Measurements from ENCODE around the gene COPS2.
"Not testable (repeated sequence)": the region's sequence is repeated elsewhere in the genome, so short reads cannot be mapped to it uniquely, and the experiment has no call there.

COPS2 gene

DNA sequence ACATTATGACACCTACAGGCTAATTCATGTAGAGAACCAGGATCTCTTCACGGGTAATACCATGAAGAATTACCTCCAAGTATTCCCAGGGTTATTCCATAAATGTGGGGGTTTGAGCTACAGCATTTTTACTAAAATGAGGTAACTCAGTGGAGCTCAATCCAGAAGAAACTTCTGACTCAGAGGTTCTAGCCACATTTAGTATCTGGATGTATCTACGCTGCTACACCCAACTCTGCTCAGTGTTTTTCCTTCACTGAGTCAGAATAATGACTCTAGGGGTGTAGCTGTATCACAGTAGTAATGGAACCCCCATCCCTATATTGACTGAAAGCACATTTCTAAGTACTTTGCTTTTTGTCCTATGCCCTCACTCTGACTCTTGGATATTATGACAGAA, 52.4 kb downstream of the COPS2 start:
- no peak for DNase-seq (ENCODE audit: low spot score)

DNA sequence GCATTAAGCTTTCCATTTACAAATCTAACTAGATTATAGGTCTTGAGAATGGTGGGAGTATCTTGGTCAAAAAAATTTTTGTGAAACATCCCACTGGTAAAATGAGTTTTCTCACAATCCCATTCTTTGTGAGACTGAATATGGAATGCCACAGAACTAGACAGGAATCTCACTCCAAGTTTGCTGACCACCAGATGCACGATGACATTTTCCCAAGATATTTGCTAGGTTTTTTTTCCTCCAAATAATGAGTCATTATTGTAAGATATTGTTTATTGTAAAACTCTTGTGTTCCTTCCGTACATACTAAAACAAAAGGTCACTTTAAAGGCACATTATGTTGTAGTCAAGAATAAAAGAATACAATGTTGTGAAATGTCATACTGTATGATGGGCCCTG, 53.9 kb downstream of the COPS2 start:
- no peak for DNase-seq (ENCODE audit: low spot score)

DNA sequence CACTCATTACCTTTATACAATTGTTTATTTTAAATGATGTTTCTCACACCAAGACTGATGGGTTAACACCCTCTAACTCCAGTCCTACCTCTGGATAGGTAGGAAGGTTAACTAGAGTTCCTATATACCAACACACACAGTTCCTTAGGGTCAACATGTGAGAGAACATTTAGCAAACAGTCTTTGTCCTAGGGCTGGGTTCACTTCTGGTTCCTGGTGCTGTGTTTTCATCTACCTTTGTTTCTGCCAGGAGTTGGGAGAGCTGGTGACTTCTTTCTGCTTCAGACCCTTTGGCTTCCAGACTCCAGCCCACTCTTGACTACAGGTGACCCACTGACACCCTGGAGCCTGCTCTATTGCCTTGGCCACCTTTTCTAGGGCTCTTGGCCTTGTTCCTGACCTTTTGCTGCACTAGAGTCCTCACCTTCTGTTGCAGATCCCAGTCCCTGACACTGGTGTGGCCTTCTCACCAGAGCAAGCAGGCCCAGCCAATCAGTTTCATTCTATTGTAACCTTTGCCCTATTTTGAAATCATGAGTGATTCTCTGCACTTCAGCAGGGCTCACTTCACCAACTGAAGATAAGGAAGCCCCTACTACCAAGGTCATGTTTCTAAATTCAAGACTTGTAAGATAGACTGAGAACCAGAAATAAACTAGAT, 59.2 kb downstream of the COPS2 start:
- no peak for DNase-seq (ENCODE audit: low spot score)

DNA sequence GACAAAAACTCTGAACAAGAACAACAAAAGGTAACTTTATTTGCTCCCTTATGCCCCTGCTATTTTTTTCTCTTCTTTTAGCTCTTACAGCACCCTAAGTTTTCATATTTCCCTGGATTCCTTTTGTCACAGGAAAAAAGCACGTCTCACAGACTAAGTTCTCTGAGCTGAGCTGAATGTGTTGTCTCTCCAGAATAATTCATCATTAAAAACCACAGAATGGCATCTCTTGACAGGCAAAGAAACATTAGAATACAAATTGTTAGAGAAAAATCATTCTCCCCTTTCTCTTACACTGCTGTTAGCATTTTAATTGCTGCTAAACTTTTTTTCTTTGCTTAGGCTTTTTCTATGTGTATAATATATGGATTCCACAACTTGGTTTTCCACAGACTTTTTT, 60.5 kb downstream of the COPS2 start:
- DNase-seq (ENCODE audit: low spot score) = no peak

DNA sequence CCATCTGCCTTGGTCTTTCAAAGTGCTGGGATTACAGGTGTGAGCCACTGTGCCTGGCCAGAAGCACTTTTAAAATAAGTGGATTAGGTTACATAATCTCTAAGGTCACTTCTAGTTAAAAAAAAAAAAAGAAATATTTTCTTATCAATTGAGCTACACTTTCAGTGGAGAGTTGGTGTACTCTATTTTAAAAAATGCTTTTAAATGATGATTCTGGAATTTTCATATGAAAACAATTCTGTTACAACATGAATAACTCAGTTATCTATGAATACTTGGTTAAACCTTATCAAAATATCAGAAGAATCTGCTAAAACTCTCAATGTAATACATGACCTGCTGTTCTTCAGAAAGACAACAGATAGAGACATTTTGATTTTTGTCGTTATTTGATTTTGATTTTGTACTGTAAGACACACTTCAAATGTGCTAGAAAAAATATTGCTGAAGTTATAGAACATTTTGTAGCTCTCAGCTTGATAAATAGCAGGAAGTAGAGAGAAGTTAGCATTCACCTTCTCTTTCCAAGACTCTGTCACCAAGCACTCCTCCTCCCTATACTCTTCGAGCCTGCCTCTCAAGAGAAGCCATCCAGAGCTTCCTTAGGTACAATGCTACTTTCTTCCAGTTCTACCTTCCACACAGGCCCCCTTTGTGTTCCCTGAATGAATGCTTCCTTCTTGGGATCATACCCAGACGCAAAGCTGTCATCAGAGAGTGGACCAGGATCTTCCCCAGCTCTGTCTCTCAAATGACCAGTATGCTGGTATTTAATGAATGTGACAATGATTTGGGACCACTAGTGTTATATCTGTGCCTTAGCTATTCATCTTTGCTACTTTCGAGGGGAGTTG, 61.9 kb downstream of the COPS2 start:
- no peak for DNase-seq (ENCODE audit: low spot score)

DNA sequence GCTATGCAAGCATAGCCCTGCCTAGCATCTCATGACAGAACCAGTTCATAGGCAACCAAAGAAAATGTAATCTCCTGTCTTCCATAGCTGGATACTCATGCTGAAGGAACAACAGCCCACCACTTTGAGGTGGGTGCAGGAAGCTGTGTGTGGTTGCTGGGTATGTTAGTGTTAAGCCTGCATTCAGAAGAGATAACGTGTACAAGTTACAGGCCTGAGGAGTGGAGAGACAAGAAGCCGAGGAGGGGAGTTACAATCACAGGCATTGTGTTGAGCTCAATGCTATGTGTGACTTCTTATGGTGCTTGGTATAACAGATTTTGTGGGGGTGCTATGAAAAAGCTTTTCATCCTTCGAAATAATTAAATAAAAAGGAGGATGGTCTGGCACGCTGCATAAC, 66.4 kb downstream of the COPS2 start:
- DNase-seq (ENCODE audit: low spot score) = no peak

DNA sequence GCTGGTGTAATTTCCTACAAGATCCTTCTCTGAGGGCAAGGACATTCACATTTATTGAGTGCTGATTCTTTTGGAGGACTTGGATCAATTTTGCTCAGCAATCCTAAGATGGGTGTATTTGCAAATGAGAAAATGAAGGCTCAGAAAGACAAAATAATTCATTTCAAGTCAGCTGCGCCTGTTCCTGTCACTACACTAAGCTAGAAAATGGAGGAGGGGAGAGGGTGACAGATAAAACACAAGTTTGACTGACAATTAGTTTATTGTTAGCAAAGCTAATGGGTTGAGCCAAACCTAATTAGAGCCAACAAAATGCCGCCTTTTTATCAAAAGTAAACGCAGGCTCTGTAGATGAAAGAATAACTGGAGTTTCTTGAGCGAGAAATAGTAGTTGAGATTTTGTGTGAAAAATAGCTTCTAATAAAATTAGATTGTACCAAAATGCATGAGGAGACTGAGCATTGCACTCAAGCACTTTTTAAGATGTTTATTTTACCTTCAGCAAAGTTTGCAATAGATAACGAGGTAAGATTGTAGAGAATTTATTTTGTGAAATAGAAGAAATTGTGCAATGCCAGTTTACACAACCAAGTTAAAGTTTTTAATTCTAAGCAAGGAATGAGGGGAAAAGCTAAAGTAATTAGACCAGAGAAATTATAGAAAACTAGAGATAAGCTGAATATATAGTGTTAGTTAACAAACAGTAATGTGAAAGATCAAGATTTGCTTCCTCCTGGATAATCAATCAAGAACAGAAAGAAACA, 69.5 kb downstream of the COPS2 start:
- DNase-seq (ENCODE audit: low spot score) = no peak

DNA sequence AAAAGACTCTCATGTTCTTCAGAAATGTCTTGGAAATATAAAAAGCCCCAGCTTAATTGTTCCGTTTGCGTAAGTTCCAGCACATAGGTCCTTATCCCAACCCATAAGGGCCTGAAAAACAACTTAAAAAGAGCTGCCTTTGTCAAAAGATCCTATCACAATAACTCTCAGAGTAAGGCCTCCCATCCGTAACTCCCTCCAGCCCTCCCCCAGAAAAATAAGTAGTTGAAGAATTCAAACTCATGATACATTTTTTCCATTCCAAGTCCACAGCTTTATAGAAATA, 71.2 kb downstream of the COPS2 start:
- DNase-seq (ENCODE audit: low spot score) = no peak

DNA sequence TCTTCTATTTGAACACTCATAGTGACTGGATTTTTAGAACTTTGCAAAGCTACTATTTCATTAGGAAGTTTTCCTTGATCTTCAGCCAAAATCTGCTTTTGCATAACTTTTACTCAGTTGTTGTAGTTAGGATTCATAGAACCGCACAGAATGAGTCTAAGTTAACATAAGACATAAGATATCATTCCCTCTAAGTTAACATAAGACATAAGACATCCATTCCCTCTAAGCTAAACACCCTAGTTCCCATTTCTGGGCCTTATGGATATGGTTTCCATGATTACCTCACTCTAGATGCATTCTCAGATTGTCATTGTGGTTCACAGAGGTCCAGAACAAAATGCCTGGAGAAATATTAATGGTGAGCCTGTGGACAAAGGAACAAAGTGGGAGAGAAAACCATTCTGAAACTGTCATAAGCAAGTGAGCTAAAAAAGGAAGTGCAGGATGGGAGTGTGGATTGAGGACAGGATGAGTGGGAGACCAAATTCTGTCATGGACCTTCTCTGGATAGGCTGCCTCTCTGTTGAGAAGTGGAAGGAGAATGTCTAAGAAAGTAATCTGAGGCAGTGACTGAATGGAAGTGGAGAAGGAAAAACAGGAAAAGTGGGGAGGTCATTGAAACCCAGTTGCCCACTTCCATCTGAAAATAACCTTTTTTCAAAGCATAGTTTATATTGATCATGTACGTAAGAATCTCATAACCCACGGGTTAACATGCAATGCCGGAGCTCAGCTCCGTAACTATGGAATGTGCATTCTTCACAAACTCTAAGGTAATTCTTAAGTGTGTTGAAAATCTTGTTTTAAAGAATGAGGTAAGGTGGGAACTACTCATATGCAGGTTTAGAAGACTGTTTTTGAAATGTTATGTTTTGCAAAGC, 71.8 kb downstream of the COPS2 start:
- no peak for DNase-seq (ENCODE audit: low spot score)

DNA sequence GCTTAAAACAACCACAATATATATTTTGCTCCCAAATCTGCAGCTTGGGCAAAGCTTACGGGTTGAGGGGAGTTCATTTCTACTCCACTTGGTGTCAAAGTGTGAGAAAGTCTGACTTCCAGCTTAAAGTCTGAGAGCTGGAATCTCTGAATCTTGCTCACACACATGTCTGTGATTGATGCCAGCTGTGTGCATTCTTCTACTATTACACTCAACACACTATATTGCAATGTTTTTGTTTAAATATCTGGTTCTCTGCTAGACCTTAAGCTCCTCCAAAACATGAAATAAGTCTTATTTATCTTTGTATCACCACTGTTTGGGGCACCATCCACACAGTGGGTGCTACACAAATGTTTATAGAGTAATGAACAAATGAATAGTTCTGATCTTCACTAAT, 72.4 kb downstream of the COPS2 start:
- DNase-seq (ENCODE audit: low spot score) = no peak

DNA sequence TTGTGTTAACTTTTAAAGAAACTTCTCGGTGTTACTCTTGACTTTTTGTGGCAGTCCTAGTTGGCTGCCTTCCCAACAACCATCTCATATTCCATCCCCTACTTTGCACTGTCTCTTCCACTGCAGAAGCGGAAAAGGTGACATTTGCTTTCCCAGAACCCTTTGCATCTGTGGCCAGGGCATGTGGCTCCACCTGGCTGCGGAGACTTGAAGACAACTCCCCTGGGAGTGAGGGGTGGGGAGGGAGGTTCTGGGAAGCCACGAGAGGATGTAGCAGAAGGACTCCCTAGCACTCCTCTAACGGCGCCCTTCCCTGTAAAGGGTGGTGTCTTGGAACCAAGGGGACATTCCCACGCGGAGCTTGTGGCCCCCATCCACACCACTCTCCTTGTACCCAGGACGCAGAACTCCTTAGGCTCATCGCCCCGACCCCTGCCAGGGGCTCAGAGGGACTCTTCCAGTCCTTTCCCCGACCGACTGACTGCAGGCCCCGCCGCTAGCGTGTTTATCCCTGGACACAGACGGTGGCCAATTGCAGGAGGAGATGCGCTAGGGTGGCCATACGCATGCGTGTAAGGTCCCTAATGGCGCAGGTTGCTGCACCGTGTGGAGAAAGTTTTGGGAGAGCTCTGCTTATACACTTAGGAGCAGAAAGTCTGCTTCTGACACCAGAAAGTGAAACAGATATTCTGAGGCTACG, 75.9 kb downstream of the COPS2 start:
- DNase-seq (ENCODE audit: low spot score) = no peak

DNA sequence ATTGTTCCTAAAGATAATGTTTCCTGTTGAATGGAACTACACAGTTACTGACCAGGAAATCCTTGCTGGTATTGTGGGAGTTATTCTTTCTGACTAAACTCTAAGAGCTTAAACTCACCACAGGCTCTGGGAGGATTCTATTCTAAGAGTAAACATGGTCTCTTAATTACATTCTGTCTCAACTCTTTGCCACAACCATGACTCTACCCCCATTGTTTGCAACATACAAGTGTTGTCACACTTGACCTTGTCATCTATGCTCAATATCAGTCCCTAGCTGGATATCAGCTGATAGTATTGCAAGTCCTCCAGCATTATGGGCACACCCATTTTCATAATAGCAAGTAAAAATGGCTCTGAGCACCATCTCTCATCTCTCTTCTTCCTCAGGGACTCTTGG, 79.5 kb downstream of the COPS2 start:
- no peak for DNase-seq (ENCODE audit: low spot score)

DNA sequence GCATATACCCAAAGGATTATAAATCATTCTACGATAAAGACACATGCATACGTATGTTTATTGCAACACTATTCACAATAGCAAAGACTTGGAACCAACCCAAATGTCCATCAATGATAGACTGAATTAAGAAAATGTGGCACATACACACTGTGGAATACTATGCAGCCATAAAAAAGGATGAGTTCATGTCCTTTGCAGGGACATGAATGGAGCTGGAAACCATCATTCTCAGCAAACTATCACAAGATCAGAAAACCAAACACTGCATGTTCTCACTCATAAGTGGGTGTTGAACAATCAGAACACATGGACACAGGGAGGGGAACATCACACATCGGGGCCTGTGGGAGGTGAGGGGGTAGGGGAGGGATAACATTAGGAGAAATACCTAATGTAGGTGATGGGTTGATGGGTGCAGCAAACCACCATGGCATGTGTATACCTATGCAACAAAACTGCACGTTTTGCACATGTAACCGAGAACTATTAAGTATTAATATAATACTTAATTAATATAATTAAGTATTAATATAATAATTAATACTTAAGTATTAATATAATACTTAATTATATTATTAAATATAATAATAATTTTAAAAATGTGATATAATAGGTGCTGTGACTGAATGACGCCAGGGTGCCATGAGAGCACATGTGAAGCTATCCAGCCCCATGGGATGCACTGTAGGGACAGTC, 80.7 kb downstream of the COPS2 start:
- DNase-seq (ENCODE audit: low spot score) = not testable (repeated sequence)

Measured in D341Med (cell line).